ENCODE results near the gene PIGU. TPM values are rescaled to one million over a fixed set of nuclear protein-coding genes. Genes with fewer than 3 reads are reported as not detected.

Gene PIGU
- total RNA-seq, 1 experiment from 2014 or later = 32.1 TPM

DNA sequence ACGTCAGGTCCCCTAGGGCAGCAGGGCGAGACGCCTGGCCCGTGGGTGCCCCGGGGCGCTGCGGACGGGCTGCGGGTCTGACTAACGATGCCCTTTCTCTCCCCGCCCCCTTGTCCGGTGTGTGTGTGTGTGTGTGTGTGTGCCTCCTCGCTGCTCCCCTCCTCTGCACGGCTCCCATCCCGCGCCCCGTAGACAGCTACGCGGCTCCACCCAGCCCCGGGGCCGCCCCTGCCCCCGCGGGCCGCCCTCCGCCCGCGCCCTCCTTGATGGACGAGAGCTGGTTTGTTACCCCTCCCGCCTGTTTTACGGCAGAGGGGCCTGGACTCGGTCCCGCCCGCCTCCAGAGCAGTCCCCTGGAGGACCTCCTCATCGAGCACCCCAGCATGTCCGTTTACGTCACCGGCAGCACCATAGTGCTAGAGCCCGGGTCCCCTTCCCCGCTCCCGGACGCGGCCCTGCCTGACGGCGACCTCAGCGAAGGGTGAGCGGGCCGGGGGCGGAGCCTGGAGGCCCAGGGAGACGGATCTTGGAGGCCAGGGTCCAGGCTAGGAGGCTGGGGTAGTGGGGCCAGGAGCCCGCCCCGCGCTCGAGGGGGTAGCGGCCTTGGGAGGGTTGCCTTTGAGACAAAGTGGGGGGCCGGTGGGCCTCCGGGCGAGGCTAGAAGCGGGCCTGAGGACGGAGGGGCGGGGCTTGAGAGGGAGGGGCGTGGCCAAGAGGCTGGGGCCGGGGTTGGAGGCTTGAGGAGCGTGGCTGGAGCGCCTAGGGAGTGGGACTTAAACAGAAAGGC, 32.3 kb upstream of the PIGU start:
- peak; percentile 80 for DNase-seq (ENCODE audit: low read depth, low spot score)
- in situ Hi-C loops (cut with HindIII; ENCODE audit: low pct_unique_long_range_greater_than_20kb, low sequenced_read_pairs) = no loop called here

DNA sequence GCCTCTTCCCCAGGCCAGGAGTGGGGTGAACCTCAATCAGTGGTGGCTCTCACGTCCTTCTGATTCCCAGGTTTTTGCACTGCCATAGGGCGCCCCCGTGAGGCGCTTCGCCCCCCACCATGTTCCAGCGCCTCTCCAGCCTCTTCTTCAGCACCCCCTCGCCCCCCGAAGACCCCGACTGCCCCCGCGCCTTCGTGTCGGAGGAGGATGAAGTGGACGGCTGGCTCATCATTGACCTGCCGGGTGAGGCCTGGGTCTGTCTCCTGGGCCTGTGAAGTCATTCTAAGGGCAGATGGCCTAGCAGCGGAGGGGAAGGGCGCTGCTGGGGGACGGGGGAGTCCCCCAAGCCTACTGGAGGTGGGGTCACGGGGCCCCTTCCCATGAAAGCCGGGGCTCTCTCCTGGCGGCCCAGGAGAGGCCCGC, 31.7 kb upstream of the PIGU start:
- peak; percentile 58 for DNase-seq (ENCODE audit: low read depth, low spot score)
- in situ Hi-C loops (cut with HindIII; ENCODE audit: low pct_unique_long_range_greater_than_20kb, low sequenced_read_pairs) = no loop called here

DNA sequence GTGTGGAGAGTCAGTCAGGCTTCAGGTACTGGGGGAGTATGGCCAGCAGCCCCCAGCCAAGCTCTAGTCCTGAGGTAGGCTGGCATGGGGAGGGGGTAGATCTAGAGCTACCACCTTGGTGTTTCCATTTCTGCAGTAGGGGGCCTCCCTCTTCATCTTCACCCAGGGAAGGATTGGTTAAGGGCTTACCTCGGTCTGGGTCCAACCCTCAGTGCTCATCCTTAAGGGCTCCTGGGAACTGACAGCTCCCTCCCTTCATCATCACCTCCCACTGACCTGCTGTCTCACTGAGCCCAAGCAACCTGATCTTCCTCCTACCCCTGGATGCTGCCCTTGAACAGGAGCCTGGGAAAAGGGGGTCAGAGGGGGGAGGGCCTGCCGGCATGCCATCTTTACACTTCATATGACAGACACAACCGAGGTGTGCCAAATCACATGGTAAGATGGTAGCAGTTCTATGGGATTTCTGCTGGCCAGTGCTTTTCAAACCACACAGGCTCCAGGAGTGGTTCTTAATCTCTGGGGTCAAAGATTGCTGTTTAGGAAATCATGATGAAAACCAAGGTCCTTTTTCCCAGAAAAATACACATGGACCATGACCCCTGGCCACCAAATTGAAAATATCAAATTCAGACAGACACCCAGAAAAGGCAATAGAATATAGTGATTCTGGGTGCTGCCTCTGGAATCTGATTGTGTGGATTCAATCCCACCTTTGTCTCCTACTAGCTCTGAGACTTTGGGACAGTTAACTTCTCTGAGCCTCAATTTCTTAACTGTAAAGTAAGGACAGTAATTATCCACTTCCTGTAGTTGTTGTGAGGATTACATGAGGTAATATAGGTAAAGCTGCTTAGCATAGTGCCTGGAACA, 30.3 kb upstream of the PIGU start:
- in situ Hi-C loops (cut with HindIII; ENCODE audit: low pct_unique_long_range_greater_than_20kb, low sequenced_read_pairs) = no loop called here

DNA sequence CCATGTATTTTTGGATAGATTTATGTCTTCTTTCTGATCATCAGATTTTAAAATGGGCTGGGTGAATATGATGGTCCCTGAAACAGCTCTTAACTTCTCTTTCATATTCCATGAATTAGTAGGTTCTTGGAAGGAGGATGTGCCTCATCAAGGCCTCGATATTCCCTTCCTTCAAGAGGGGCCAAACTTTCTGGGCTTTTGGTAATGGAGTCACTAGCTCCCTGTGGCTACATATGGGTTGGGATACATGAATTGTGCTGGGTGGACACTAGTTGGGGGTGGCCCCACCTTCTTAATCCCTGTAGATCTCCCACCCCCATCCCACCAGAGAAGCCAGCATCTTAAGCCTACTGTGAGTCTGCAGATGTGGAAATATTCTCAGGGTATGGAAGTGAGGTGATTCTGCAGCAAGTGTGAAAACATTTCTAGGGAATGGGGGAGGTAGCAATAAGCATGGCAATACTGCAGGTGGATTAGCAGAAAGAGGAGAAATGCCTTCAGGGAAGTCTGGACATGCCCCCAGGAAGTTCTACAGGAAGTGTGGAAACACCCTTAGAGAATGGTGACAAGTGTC, 29.5 kb upstream of the PIGU start:
- in situ Hi-C loops (cut with HindIII; ENCODE audit: low pct_unique_long_range_greater_than_20kb, low sequenced_read_pairs) = no loop called here
- DNase-seq (ENCODE audit: low read depth, low spot score) = no peak

More for the DNA sequence above, 30.3 kb upstream of the PIGU start:
- DNase-seq (ENCODE audit: low read depth, low spot score) = no peak

DNA sequence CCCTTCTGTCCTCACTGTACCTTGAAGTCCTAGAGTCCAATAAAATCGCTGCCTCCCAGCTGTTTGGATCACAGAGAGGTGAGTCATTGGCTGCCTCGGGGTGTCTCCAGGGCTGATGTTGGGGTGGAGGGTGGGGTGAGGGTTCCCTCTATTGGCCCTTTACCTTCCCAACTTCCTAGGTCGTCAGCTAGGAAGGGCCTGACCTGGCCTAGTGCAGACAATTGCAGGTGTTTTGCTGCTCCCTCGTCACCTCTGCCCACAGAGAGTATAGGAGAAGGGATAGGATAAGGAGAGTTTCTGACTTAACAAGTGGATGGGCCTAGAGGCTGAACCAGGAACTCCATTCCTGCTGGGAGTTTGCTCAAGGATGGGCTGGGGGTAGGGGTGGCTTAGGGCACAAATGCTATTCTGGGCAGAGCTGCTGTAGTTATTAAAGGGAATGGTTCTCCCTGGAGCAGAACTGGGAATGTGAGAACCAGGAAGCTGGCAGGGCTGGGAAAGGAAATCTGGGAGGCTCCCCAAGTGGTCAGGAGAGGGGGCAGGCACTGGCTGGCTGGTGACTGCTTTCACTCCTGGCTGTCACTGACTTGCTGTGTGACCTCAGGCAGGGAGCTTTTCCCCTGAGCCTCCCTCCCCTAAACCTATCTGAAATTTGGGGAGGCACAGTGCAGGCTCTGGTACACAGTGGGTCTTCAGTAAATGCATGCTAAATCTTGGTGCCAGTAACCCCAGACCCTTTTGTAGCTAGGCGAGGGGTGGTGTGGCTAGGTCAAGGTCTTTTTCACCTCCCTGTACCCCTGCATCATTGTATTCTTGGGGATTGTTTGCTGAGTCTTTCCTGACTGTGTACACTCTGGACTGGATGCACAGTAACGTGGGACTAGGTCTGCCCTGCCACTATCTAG, 28.8 kb upstream of the PIGU start:
- in situ Hi-C loops (cut with HindIII; ENCODE audit: low pct_unique_long_range_greater_than_20kb, low sequenced_read_pairs) = no loop called here
- peak; percentile 41 for DNase-seq (ENCODE audit: low read depth, low spot score)

DNA sequence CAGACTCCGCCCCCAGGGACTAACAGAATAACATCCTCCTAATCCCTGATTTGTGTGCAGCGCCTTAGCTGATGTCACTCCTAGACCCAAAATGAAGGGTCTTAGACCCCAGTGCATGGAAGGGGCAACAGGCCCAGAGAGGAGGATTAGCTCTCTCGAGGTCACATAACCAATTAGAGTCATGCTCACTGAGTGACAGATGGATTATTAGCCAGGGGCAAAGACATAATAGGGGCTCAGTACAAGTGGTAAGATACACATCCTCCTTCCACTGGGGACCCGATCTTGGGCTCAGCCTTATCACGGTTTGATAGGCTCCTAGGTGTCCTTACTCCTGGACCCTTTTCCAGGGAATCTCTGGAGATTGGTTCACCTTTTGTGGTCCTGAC, 28.1 kb upstream of the PIGU start:
- in situ Hi-C loops (cut with HindIII; ENCODE audit: low pct_unique_long_range_greater_than_20kb, low sequenced_read_pairs) = no loop called here
- DNase-seq (ENCODE audit: low read depth, low spot score) = no peak

DNA sequence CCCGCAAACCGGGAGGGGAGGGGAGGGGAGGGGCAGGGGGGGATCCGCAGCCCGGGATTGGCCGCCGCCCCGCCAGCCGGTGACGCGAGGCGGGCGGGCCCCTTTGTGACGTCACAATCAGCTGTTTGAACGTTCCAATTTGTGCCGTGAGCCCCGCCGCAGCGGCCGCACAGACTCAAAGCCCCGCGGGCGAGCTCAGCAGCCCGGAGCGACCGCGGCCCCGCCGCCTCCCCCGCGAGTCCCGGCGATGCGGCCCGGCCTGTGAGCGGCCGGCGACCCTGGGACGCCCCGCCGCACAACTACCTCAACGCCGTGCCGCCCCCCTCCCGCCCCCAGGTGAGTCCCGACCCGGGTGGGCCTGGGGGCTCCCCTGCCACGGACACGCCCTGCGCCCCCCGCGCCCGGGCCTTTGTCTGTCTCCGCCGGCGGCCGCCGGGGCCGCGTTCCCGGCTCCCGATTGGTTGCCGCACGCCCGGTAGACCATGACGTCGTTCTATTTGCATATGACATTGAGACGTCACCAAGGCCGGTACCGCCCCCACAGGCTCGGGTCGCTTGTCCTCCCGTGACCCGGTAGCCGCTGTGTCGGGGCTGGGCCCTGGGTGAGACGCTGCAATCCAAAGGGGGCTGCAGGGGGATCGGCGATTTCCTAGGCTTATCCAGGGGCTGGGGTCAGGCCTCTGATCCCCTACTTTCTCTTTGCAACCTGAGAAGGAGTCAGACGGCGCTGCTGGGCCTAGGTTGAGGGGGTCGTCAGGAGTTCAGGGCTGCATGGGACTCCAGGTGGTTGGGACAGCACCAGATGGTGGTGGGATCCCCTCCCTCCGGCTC, 27.5 kb upstream of the PIGU start, which contains the start of gene TP53INP2:
Gene TP53INP2, plus strand, starts transcription at position 168 of the 831 bp plus-strand sequence. CDS start 4,396 bp downstream, outside the sequence.
- in situ Hi-C loops (cut with HindIII; ENCODE audit: low pct_unique_long_range_greater_than_20kb, low sequenced_read_pairs) = no loop called here
- peak; percentile 95 for DNase-seq (ENCODE audit: low read depth, low spot score)

DNA sequence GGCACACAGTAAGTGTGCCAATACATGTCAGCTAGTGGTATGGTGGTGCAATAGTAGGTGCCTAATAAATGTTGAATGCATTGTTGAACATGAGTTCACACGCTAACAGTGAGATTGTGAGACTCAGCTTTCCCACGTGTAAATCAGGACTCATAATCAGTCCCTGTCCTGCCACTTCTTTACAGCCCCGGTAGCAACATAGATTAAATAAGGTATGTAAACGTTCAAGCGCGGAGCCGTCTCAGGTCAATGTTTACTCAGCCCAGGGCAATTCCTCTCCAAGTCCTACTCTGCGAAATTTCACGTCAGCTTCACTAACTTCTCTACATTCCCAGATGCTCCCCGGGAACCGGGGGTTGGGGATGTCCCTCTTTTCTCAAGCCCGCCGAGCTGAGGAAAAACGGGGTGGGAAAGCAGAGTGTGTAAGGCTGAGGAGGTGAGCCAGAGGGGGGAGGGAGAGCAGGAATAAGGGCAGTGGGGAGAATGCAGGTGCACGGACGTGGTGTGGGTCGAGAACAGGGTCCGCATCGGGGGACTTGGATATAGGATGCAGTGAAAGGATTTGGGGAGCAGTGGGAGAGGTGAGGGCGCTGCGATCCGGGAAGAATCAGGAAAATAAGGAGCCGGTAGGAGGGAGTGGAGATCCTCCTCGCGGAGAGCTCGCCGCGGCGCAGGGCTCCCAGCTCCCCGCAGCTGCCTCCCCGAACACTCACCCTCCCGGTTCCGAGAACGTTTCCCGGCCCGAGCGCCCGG, 26.7 kb upstream of the PIGU start:
- no peak for DNase-seq (ENCODE audit: low read depth, low spot score)
- in situ Hi-C loops (cut with HindIII; ENCODE audit: low pct_unique_long_range_greater_than_20kb, low sequenced_read_pairs) = no loop called here

DNA sequence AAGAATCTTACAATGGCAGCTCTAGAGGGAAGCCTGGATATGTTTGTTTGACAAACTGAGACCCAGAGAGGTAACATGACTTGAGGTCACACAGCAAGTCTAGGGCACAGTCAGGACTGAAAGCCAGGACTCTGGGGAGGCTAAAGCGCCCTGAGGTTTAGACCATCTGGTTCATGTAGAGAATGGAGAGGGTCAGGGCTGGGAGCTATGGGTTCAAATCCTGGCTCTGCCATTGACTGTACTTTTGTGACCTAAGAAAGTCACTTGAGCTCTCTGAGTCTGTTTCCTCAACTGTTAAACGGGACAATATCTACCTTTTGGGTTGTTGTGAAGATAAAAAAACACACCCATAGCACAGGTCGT, 26.1 kb upstream of the PIGU start:
- no peak for DNase-seq (ENCODE audit: low read depth, low spot score)
- in situ Hi-C loops (cut with HindIII; ENCODE audit: low pct_unique_long_range_greater_than_20kb, low sequenced_read_pairs) = no loop called here

DNA sequence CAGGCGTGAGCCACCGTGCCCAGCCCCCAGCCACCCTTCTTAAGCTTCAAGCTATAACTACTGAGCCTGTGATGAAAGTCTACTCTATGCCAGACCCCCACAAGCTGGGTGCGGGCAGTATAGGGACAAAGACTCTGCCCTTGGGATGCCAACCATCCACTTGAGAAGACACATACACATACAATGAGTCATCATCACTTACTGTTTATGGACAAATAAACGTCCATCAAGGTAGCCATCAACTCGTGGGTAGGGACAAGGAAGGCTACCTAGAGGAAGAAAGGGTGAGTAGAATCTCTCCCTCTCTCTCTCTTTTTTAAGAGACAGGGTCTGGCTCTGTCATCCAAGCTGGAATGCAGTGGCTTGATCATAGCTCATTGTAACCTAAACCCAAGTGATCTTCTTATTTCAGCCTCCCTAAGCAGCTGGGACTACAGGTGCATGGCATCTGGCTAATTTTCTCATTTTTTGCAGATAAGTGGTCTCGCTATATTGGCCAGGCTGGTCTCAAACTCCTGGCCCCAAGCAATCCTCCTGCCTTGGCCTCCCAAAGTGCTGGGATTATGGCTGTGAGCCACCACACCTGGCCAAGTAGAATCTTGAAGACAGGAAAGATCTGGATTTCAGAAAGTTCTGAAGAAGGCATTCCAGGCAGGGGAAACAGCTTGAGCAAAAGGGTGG, 24.7 kb upstream of the PIGU start:
- DNase-seq (ENCODE audit: low read depth, low spot score) = no peak

DNA sequence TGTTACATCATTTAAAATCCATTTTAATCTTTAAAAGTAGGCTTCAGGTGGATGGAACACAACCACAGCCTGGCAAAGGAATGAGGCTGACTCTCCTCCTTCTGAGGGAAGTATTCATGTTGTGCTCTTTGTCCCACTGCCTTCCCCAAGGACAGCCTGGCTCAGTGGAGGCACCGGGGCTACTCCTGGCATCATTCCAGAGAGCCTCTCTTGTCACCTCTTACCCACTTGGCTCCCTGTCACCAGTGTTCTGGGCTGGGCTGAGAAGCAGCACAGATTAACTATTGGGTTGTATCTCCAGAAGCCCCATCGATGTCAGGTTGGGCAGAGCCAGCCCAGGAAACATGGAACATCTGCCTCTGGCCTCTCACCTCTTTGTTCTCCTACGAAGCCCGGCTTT, 16.5 kb upstream of the PIGU start:
- in situ Hi-C loops (cut with HindIII; ENCODE audit: low pct_unique_long_range_greater_than_20kb, low sequenced_read_pairs) = no loop called here
- DNase-seq (ENCODE audit: low read depth, low spot score) = no peak

More for the DNA sequence above, 24.7 kb upstream of the PIGU start:
- in situ Hi-C loops (cut with HindIII; ENCODE audit: low pct_unique_long_range_greater_than_20kb, low sequenced_read_pairs) = no loop called here

DNA sequence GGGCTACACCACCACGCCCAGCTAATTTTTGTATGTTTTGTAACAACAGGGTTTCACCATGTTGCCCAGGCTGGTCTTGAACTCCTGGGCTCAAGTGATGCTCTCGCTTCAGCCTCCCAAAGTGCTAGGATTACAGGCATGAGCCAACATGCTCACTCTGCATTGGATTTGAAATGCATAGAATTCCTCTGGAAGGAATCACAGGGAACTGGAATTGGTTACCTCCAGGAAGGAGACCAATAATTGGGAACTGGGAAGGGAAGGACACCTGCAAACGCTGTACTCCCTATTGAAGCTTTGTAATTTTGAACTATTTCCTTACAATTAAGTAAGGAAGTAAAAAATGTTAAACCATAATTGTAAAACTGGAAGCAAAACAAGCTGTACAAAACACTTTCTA, 14.9 kb upstream of the PIGU start:
- in situ Hi-C loops (cut with HindIII; ENCODE audit: low pct_unique_long_range_greater_than_20kb, low sequenced_read_pairs) = no loop called here
- no peak for DNase-seq (ENCODE audit: low read depth, low spot score)

DNA sequence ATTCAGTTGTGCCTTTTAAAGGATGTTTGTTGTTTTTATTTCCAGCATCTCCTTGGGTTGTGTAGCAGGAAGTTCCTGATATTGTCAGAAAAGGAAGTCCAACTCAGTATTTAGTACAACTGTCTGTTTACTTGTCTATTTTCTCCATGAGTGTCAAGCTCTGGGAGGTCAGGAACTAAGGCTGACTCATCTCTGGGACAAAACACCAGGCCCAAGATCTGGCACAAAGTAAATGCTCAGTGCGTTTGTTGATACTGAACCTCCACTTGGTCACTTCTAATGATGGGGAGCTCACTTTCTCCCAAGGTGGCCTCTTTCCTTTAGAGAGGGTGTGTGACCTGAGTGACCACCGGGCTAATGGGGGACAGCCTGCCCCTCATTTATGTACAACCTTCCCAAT, 12.6 kb upstream of the PIGU start:
- in situ Hi-C loops (cut with HindIII; ENCODE audit: low pct_unique_long_range_greater_than_20kb, low sequenced_read_pairs) = no loop called here
- no peak for DNase-seq (ENCODE audit: low read depth, low spot score)

DNA sequence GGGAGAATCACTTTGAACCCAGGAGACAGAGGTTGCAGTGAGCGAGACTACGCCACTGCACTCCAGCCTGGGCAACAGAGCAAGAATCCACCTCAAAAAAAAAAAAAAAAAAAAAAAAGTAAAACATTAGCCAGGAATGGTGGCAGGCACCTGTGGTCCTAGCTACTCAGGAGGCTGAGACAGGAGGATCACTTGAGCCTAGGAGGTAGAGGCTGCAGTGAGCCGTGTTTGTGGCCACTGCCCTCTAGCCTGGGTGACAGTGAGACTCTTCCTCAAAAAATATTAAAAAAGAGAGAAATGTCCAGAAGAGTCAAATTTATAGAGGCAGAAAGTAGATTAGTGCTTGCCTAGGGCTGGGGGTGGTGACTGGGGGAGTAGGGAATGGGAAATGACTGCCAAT, 6.8 kb upstream of the PIGU start:
- DNase-seq (ENCODE audit: low read depth, low spot score) = no peak
- in situ Hi-C loops (cut with HindIII; ENCODE audit: low pct_unique_long_range_greater_than_20kb, low sequenced_read_pairs) = no loop called here

DNA sequence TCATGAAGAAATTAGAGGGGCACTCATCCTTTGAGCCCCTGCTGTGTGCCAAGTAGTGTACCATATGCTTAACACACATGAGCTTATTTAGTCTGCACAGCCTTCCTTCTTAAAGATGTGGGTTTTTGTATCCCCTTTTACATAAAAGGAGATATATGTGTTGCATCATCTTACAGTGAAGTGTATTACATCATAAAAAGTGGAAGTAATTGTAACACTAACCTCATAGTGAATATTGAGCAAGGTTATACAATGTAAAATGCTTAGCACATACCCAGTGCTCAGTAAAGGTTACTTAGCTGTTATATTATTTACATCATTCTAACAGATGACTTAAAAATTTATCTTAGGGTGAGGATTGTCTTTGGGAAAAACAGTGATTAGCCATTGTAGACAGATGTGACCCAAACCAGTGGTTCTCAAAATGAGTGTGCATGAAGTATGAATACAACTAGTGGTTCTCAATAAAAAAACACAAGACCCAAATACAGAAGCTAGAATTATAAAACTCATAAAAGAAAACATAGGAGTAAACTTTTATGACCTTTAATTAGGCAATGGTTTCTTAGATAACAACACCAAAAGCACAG, 3.8 kb upstream of the PIGU start:
- no peak for DNase-seq (ENCODE audit: low read depth, low spot score)
- in situ Hi-C loops (cut with HindIII; ENCODE audit: low pct_unique_long_range_greater_than_20kb, low sequenced_read_pairs) = no loop called here
